HG03460 (cell line): ENCODE results near the gene IGFN1.
"Not testable (repeated sequence)": the region's sequence is repeated elsewhere in the genome, so short reads cannot be mapped to it uniquely, and the experiment has no call there.

Experiments
- ATAC-seq: cut with Tn5 transposase; IDR thresholded peaks from one replicate; pipeline ENCODE4 v1.9.1; 2021; ENCODE audit not compliant: unreplicated experiment

Gene IGFN1

DNA sequence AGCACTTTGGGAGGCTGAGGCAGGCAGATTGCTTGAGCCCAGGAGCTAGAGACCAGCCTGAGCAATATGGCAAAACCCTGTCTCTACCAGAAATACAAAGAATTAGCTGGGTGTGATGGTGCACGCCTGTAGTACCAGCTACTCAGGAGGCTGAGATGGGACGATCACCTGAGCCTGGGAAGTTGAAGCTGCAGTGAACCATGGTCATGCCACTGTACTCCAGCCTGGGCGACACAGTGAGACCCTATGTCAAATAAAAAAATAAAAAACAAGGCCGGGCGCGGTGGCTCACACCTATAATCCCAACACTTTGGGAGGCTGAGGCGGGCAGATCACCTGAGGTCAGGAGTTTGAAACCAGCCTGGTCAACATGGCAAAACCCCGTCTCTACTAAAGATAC lies 27.6 kb upstream of the IGFN1 start:
- not testable (repeated sequence) for ATAC-seq

DNA sequence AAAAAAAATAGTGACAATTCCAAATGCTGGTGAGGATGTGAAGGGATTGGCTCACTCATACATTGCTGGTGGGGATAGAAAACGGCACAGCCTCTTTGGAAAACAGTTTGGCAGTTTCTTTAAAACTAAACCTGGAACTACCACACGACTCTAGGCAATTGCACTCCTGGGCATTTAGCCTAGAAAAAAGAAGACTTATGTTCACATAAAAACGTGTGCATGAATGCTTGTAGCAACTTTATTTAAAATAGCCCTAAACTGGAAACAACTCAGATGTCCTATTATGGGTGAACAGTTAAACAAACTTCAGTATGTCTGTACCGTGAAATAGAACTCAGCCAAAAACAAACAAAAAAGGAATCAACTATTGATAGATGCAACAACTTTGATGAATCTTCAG lies 26.9 kb upstream of the IGFN1 start:
- no peak for ATAC-seq

DNA sequence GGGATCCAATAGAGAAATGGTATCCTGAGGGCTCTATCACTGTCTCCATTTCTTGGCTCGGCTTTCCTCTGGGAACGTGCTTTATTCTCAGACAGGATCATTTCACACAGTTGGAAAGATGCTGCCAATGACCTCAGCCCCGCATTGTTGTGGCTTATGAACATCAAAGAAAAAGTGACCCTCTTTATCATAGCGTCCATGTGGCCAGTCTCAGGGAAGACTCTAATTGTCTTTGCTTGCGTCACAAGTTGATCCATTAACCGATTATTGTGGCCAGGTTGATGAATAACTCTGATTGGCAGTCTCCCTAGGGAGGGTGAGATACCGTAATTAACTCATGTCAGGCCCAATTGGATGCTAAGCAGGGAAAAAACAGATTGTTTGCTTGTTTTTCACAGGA lies 26.0 kb upstream of the IGFN1 start:
- ATAC-seq, result no peak

DNA sequence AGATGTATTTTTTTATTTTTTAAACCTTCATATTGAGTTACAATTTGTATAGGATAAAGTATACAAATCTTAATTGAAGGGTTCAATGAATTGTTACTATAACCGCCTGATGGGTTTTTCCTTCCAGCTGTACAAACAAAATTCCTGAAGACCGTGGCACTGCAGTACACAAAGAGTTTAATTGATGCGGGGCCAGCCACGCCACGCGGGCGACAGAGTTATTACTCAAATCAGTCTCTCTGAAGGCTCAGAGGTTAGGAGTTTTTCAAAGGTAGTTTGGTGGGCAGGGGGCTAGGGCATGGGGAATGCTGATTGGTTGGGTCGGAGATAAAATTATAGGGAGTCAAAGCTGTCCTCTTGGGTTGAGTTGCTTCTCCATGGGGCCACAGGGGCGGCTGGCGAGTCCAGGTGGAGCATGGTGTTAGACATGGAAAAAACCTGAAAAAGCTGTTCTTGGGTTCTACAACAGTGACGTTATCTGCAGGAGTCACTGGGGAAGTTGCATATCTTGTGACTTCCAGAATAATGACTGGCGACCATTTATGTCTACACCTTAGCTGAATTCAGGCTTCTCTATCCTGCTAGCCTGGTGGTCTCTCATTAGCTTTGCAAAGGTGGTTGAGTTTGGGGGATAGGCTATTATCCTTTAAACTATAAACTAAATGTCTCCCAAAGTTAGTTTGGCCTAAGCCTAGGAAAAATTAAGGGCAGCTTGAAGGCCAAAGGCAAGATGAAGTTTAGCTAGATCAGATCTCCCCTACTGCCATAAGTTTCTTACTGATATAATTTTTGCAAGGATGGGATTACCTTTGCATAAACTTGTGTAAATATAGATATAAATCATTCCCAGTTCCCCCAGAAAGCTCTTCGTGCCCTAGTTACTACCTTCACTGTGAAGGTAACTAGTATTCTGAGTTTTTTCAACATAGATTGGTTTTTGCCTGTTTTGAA lies 23.3 kb upstream of the IGFN1 start:
- ATAC-seq, result no peak

DNA sequence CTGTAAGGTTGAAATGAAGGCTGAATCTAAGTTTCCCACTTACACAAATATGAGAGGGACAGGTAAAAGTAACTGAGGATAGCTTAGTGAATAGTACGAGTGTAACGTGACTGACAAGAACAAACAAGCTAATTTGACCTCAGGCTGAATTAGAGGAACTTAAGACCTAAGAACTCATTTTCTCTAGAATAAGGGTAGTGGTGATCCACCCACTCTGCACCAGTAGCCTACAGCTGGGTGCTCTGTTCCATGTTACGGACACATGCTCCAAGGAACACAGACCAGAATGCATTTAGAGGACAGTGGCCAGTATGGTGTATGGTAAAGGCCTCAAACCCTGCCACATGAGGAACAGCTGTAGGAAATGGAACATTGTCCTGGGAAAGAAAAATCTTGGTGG lies 21.4 kb upstream of the IGFN1 start:
- ATAC-seq, result no peak

DNA sequence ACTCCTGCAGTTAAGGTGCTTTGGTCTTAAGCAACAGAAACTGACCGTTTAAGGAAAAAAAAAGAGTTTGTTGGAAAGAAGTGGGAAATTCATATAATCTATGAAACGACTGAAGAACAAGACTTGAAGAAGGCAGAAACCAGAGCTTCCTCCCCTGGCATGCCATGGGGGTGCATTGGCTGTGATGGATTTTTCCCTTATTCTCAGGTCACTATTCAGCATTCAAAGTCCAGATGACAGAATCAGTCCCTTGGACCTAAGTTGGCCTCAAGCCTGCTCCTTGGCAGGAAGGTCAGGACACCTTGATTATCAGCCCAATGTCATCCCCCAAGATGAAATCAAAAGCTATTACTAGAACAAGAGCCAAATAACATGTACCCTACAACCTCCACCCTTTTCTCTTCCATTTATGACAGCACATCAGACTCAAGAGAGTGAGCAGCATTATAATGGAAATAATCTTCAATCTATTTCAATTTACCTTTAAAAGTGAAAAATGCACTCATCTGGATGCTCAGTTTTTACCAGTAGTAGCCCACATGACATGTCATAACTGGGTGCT lies 20.6 kb upstream of the IGFN1 start:
- no peak for ATAC-seq

DNA sequence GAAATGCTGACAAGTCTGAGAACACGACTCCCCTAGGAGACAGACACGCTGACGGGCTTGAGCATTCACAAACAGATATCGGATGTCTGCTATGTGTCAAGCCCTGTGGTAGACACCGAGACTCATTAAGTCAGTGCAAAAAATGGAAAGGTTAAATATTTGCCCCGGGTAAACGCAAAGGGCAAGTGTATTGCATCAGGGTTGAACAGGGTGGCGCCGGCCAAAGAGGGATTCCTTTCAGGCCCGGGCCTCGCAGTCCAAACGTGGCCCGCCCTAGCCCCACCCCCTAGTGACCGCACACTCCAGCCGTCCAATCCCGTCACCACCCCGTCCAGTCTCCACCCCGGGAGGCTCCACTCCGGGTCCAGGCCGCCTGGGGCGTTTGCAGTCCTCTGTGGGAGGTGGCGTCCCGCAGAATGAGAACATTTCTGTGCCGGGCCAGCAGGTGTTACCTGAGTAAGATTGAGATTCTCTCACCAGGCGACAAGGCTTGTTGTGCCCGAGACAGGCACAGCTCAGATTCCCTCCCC lies 20.0 kb upstream of the IGFN1 start:
- peak; percentile 94 for ATAC-seq

DNA sequence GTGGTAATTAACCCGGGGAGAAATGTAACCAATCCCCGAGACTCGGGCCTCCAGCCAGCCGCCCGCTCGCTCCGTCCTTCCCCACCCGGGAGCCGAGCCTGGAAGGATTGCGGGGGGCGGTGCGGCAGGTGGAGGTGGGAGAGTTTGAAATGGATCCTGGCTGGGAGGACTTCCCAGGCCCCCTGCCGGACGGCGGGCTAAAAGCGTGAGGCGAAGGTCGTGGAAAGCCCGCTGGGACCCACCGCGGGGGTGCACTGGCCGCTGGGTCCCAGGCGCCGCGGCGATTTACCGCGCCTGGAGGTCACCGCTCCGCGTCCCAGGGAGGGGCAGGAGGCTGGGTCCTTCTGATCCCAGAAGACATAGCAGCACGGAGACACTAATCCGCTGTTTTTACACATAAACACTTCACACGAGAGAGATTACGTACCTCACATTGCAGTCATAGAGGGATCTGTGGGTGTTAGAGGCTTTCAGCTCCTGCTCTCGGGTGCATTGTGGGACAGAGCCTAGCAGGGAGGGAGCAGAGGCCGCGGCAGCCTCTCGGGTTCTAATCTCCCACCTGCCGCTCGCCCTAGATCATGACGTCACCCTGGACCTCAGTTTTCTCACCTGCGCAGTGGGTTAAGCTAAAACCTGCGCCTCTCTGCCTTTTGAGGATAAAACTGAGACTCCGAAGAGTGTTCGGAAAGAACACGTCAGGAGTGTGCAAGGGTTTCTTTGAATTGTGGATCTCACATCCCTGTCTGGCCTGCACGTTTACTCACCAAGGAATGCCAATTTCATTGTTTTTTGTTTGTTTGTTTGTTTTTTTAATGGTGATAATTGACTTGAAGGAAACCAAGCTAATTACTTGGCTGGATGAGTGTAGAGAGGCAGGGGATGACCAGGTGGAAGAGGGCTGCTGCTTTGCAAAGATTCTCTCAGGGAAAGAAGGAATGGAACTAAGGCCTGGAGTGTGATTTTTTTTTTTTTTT lies 19.3 kb upstream of the IGFN1 start:
- peak; percentile 34 for ATAC-seq

DNA sequence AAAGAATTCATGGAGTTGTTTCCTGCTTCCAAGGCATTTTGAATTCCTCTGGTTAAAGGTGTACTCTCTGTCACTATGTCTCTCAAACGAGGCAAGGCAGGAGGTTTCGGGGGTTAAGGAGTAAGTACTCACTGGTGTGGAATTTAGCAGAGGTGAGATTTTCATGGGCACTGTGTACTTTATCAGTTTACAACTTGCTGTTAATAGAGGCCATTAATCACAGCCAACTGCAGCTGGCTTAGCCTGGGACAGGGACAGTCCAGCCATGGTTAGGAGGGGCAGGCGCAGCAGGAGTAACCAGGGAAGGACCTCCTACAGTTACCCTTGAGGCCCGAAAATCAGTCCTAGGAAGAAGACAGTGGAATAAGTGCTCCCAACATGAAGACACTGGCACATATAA lies 18.3 kb upstream of the IGFN1 start:
- ATAC-seq, result no peak

DNA sequence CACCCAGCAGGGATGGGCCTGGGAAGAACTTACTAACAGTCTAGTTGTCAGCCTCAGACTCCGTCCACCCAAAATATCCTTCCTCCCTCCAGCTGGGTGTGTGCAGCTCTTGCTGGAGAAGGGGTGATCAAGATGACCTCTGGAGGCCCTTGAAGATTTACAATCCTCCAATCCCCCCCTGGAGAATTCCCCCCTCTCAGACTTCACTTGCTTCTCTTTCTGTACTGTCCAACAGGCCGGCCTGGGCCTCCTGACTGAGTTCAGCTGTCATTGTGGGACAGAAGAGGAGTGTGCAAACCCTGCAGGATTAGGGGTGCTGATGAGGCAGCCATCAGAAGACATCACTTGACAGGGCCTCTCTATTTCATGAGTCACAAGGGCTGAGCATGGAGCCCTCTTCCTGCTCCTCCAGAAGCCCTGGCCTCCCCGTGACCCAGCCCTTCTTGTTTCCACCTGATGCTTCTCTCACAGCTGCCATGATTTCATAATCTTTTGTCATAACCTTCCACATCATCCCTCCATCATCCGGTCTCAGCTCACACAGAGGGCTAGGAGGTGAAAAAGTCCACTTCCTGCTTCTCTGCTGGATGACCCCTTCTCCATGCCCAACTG lies 17.5 kb upstream of the IGFN1 start:
- no peak for ATAC-seq

DNA sequence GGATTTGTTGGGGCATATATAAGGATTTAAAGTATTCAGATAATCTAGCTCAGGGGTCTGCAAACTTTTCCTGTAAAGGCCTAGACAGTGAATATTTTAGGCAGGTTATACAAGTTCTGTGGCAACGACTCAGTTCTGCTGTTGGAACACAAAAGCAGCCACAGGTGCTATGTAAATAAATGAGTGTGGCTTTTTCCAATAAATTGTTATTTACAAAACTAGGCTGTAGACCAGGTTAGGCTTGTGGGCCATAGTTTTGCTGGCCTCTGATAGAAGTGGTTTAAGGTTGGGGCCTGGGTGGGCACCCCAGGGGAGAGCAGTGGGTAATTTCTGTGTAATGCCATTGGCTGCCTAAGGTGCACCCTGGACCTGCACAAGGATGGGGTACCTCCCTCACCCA lies 16.9 kb upstream of the IGFN1 start:
- ATAC-seq, result no peak

DNA sequence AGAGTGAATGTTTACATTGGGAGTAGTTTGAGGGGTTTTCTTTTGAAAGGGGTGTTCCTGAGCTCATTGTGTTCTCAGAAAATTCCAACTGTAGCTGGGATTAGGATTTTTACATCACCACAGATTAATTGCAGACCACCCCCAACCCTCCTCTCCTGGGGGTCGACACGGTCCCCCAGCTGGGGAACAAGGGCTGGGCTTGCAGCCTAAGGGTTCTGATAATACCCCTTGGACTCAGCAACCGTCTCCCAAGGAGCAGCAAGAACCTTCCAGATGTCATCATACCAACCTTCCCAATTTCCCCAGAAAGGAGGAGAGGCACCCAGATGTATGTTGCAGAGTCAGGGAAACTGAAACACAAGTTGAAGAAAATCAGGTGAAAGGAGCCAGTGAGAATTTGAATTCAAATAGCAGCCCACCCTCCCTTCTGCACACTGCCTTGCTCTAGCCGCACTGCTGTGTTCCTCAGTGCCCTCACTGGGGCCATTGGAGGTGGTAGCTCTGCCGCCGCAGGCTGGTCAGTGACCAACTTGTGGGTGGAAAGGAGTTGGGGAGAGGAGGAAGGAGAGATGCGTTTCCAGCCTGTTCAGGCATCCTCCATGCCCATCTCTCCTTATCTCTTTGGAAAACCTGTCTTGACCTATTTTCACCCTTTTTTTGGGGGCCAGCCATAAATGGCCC lies 14.7 kb upstream of the IGFN1 start:
- ATAC-seq, result no peak

DNA sequence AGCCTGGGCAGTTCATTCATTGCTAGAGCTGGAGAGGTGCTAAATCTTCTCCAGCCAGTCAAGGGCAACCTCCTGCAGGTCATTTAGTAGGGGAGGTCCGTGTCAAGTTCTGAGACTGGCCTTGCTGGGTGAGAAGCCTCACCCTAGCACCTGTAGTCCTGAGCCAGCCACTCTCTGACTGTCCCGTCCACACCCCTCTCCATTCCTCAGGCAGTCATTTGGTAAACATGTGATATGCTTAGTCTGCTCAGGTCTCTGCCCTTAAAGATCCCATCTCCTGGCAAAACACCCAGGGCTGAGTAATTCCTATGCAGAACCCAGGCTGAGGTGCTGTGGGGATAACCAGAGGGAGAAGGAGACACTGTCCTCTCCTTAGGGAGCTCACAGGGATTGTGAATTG lies 13.7 kb upstream of the IGFN1 start:
- no peak for ATAC-seq

DNA sequence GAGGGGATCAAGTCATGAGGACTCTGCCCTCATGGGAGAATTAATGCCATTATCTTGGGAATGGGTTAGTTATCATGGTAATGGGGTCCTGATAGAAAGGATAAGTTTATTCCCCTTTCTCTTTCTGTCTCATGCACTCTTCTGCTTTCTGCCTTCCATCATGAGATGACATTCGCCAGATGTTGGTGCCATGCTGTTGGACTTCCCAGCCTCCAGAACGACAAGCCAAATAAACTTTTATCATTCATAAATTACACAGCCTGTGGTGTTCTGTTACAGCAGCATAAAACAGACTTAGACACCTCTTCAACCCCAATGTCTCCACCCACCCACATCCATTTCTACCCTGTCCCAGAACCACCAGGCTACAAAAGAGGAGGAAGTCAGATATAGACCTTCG lies 11.9 kb upstream of the IGFN1 start:
- no peak for ATAC-seq

DNA sequence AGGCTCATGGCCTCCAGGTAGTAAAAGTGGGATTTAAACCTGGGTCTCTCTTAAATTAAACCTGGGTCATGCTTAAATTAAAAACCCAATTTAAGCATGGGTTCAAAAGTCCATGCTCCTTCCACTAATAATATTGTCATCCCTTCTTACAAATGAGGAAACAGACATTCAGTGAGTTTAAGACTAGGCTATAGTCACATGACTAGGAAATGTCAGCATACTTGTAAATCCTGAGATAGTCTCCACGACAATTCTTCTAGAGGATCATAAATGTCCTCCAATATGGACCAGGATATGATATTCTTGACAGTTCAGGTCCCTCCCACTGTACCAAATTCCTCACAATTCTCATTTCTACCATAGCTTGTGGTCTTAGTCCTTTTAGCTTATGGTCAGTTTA lies 10.5 kb upstream of the IGFN1 start:
- ATAC-seq, result no peak

DNA sequence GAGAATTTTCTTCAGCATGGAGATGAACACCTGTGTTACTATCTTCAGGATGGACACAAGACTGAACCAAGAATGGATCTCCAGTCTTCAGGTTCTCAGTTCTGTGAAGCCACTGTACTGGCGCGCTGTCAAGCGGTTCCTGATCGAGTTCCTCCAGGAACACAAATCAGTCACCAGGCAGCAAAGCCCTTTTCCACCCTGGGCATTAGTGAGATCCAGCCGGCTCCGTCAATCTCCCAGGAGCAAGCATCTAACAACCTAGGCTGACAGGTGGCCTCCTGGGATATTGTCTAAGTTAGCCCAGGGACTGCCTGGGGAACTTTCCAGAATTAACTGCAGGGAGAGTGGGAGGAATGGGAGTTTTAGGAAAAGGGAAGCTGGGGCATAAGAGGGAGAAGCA lies 9.7 kb upstream of the IGFN1 start:
- ATAC-seq, result no peak

DNA sequence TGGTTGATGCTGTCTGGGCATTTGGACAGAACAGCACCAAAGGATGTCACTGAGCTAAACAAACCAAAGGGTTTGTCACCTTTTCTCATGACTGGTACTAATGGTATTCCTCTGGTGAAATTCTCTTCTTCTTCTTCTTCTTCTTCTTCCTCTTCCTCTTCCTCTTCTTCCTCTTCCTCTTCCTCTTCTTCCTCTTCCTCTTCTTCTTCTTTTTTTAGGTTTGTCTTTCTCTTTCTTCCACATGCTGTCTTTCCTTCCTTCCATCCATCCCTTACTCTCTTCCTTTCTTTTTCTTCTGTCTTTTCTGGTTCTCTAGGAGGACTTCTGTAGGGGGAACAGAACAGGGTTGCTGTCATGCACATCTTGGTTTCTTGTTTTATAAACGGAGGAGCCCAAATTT lies 9.3 kb upstream of the IGFN1 start:
- ATAC-seq, result no peak

DNA sequence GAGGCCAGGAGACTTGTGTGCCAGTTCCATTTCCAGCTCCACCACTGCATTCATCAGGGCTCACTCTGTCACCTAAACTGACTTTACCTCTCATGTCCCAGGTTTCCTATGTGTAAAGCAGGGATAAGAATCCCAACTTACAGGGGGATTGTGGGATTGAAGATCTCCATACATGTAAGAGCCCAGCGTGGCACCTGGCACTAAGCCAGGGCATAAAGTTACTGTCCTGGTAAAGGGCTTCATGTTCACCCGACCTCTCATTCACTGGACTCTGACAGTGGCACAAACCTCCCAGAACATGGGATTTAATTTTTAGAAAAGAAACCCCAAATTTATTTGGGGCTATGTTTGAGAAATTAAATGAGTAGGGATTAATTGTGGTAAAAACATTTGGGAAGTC lies 8.9 kb upstream of the IGFN1 start:
- ATAC-seq, result no peak

DNA sequence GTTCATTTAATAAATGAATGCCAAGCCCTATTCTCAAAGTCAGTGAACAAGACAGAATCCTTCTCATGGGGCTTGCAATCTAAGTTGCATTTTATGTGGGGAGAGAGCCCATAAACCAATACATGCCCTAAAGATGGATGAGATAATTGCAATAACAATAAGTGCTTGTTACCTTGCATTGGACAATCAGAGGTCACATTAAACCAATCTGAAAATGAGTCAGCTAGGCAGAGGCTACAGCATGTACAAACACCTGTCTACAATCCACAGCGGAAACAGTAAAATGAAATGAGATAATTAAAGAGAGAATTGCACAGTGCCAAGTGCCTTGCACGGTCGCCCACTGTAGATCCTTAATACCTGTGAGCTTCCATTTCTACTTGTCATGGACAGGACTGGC lies 7.4 kb upstream of the IGFN1 start:
- ATAC-seq, result no peak

DNA sequence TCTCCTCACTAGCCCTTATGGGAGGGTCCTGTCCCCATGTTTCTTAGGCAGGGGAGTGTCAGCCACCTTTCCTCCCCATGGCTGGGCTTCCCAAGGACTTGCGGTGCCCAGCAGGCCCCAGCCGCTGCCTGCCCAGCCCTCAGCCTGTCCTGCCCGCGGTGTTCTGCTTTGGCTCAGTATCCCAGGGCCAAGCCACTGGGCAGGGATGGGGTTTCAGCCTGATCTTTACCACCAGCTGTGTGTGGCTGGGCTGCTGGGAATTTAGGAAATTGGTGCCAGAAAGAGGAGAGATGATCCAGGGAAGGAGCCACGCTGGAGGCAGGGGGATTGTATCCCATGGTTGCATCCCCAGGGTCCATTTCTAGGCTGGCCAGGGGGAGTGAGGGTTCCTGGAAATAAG lies 6.9 kb upstream of the IGFN1 start:
- ATAC-seq, result no peak
